Measurements from ENCODE around the gene NECTIN1.

Gene NECTIN1

DNA sequence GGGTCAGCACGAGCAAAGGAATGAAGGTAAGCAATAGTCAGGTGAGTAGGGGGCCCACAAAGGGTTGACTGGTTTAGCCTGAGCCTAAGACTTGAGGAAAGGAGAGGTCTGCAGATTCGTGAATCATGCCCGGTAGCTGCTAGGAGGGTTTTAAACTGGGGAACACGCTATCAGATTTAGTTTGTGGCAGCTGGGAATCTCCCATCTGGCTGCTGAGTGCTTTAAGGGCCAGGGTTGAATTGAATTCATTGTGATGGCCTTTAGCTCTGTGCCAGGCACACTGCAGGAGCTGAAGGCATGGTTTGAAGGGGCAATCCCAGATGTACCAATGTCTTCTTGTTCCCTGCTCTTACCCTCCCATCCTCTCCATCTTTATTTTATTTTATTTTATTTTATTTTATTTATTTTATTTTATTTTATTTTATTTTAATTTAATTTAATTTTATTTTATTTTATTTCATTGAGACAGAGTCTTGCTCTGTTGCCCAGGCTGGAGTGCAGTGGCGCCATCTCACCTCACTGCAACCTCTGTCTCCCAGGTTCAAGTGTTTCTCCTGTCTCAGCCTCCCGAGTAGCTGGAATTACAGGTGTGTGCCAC is 1.9 kb upstream of the NECTIN1 start:
- no peak for DNase-seq (ENCODE audit: low read depth)

DNA sequence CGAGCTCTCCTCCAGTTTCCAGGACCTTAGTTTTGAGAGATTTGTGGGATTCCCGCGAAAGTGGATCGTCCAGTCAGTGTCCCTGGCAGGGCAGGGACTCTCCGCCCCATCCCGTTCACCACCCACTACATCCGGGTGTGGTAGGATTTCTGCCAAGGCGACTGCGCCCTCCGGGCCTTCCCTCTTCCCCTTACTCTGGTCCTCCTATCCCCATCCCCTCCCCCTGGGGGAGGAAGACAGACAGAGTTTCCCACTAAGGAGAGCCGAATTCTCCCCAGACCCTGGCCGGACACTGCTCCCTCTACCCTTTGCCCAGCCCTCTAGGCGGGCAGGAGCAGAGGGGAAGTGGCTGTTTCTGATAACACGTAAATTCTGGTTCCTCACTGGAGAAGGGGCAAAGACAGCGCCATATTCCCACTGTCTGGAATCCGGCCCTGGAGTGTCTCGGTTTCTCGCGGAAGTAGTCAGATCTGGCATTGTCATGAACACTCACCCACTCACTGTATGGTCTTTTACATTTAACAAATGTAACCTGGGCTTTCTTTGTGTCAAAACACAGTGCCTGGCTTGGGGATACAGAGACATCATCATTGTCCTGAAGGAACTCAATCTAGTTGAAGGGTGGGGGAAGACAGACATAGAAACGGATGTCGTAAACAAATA is 1.1 kb upstream of the NECTIN1 start:
- DNase-seq (ENCODE audit: low read depth), result no peak

DNA sequence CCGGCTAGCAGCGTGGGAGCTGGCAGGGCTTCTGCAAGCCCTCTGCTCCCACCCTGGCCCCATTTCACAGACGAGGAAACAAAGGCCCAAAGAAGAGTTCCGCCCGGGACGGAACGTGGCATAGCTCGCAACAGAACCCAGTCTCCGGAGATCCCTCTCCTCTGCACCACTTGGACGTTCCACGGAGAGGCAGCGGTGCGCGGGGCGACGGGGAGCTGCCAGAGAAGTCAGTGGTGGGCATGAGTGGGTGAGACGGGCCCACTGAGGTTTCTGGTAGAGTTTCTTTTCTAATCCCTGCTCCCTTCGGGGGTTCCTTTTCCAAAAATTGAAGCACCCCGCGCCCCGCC is 554 bp upstream of the NECTIN1 start:
- no peak for DNase-seq (ENCODE audit: low read depth)

DNA sequence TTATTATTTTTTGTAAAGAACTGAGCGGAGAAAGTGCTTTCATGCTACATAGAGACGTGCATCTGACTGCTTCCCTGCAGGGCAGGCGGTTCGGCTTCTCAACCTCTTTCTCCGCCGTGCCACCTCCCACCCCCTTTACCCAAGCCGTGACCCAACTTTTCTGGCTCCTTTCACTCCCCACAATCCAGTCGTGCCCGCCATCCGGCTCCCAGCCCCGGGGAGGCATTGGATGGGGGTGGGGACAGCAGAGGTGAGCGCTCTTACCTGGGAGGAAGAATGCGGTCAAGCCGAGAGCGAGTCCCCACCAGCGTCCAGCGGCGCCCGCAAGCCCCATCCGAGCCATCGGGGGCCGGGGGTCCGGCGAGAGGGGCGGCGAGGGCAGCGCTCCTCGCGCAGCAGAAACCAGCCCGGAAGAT is 781 bp downstream of the NECTIN1 start:
- DNase-seq (ENCODE audit: low read depth), result no peak

DNA sequence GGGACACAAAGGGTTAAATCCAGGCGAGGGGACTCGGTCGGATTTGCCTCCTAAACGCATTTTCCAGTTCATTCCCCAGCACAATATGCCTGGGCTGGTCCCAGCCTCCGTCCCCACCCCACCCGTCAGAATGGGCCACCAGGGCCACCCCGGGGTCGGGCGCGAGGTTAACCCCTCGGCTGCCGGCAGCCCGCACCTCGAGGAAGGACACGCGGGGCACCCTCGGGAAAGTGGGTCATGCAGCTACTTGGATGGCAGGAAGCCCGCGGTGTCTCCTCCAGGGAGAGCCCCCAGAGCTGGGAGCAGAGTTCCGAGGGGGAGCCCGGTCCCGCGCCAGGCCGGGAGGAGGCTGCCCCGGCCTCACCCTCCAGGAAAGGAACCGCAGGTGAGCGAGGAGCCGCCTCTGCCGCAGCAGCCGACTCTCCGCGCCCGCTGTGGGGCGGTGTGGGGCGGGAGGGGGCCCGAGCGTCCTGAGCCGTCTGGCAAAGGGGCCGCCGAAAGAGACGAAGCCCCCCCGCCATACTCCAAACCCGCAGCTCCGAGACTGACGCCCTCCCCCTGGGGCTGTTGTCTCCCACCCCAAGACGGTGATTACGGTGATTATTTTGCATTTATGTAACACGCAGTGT is 1.4 kb downstream of the NECTIN1 start:
- no peak for DNase-seq (ENCODE audit: low read depth)

DNA sequence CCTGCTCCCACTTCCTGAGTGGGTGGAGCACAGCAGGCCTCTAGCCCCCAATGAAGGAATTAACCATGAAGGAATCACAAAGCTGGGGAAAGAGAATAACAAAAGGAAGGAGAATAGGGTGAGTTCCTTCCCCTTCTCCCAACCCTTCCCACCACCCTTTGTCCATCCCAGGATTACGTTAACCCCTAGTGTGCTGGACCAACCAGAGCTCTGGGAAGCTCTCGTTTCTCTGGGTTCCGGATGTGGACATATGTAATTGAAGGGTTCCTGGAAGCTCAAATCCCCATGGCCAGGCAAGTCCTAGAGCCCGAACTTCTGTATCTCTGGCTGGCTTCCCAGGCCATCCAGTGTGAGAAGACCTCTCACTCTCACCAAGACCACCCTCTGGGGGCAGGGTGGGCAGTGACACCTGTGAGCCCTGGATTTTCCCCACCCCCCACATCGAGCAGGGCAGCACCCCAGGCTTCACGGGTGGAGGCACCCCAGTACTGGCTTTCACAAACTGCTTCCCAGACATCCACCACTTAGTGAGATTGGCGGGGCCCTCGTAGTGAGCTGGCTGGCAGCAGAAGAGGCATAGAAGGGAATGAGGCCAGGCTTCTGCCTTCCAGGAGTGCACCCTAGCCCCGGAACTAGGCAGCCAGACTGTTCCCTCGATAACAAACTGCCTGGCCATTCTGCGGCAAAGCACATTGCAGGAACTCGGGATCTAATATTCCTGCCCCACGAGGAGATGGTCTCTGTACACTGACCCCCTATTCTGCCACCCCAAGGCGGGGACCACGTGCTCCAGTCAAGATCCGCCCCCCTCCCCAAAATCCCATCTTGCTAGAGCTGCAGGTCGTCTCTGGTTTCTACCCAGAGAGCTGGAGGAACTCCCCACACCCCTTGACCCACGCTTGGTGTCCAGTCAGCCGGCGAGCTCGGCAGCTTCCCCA is 2.1 kb downstream of the NECTIN1 start:
- no peak for DNase-seq (ENCODE audit: low read depth)

DNA sequence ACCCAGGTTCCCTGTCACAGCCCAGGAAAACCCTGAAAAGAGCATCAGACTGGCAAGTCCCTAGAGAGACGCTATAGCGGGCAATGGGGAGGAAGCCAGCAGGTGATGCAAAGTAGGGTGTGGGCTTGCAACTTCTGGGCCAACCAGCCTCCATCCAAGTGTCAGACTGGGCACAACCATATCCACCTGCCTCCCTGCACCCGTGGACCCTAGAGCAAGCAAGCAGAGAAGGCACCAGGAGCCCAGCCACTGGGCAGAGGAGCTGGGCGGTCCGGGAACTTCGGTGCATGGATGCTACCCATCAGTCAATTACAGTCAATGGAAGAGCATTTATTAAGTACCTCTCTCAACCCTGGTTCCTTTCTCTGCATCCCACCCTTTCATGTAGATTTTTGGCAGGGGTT is 2.8 kb downstream of the NECTIN1 start:
- no peak for DNase-seq (ENCODE audit: low read depth)

DNA sequence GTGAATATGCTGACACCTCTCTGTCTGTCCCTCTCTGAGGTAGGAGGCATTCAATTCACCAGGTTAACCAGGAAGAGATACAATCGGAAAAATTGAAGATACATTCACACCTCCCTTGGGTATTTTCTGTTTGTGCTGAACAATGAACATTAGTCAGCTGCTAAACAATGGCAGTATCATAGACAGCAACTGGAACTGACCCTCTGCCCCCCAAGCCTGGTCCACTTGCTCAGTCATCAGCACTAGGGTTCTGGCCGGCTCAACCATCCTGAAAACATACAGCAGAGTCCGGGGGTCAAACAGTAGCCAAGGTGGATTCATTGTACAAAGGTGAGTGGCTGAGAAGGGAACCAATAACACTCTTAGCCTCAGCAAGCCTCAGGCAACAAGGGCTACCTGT is 4.0 kb downstream of the NECTIN1 start:
- DNase-seq (ENCODE audit: low read depth), result no peak

DNA sequence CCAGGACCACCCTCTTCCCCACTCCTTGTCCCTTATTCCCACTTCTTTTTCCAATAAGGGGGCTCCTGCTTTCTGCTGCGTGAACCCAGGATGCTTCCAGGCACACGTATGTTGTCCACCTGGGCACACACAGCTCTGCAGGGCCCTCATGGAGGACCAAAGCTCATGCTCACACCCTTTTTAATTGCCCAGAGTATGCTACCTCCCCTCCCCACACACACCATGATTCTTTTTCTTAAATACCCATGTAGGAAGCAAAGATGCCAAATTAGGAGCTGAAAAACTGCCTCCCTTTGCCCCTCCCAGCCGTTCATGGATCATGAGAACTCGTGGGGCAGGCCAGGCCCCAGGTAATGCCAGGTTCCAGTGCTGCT is 5.1 kb downstream of the NECTIN1 start:
- DNase-seq (ENCODE audit: low read depth), result no peak

DNA sequence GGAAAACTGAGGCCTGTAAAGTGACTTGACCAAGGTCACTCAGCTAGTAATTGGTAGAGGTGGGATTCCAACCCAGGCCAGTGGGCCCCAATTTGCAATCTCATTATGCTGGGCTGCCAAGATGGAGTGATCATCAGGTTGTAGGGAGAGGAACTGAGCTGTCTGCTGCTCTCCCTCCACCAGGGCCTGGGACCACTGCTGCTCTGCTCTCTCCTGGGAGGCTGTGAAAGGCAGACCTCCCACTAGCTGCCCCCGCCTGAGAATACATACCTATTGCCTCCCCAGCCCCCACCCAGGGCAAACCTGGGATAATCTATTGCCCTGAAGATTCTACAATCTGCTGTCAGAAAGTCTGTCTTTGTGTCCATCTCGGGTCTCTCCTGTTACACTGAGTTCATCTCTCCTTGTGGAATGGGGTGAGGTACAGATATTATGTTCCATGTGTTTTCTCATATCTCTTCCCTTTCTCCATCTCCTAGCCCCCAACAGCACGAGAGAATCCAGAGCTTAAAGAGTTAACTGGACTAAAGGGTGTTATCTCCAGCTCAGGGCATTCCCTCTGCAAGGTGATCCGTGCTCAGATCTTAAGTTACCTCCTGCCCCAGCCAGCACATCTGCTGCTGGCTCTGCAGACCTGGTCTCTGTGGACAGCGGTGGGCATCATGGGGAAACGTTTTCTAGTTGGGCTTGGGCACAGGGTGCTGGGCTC is 5.6 kb downstream of the NECTIN1 start:
- DNase-seq (ENCODE audit: low read depth), result no peak

DNA sequence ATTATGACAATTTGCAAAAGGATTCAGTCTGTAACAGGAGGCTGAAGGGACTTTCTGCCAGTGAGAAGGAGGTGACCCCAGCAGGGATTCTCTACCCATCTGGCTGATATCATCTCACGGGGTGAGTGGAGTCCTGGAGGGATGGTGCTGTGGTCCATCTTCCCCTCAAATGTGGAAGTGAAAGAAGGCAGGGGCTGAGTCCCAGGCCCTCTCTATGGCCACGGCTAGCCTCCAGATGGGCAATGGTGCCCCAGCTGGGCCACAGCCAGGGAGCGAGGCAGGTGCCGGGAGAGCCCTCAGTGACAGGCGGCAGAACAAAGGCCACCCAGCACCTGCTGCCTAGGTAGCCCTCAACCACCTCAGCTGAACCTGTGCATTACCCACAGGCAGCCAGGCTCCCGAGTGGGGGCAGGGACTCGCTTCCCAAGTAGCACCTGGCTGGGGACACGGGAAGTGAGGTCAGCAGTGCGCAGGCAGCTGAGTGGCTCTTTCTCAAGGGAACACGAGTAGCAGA is 6.7 kb downstream of the NECTIN1 start:
- DNase-seq (ENCODE audit: low read depth), result no peak

DNA sequence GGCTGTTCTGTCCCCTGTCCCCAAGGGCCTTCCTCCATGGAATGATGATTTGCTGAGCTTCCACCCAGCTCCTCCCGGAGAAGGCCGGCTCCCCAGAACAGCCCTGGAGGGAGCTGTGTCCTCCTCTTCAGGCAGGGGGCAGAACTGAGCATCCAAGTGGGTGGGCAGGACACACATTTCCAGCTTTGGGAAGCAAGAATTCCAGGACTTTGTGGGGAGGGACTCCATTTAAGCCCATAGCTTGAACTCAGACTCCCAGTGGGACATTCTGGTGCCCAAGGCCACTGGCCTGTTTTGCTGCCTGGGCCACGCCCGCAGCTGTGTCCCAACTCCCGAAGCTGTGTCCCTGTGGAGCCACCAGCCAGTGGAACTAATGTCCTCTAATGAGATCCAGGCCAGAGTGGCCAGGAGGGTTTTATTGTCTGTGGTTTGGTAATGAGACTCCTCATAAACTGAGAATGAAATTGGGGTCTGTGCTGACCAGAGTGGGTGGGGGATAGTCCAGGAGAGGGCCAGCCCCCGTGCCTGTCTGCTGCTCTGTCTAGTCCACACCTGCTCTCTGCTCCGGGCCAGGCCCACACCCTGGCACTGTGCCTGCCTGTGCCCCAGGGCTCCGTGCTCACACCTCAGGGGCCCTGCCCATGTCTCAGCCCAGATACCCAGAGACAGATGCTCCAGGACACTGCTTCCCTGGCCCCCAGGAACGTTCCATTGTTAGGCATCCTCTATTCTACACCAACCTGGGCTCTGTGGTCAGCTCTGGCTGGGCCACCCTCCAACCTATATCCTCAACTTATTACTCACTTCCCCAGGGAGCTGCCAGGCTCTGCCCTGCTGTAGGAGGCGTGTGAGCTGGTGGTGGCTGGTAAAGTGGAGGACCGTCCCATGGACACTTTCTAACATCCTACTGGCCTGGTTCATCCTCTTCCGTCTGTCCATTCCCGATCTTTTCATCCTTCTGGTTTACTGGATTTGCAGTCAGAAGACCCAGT is 7.6 kb downstream of the NECTIN1 start:
- DNase-seq (ENCODE audit: low read depth), result no peak

DNA sequence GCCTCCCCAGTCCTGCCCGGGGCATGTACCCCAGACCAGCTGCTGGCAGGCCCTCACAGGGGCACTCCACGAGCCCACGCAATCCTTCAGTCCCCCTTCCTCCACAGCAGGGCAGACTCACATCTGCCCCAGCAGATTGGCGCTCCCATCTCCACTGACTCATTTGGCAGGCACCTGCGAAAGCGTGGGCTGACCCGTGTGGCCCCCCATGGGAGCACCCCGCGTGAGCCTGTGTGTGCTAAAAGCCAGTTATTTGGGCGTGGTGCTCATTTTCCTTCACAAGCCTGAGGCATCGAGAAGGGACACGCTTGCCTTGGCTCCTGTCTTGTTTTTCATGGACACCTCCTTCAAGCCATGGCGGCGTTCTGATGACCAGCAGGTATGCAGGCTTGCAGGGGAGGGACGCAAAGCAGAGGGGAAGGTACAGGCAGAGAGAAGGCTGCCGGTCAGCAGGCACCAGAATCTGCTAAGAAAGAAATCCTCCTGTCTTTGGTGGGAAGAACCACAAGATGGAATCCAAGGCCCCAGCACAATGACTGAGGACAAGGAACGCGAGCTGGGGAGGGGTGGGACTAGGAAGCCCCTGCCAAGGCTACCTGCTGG is 8.6 kb downstream of the NECTIN1 start:
- no peak for DNase-seq (ENCODE audit: low read depth)

DNA sequence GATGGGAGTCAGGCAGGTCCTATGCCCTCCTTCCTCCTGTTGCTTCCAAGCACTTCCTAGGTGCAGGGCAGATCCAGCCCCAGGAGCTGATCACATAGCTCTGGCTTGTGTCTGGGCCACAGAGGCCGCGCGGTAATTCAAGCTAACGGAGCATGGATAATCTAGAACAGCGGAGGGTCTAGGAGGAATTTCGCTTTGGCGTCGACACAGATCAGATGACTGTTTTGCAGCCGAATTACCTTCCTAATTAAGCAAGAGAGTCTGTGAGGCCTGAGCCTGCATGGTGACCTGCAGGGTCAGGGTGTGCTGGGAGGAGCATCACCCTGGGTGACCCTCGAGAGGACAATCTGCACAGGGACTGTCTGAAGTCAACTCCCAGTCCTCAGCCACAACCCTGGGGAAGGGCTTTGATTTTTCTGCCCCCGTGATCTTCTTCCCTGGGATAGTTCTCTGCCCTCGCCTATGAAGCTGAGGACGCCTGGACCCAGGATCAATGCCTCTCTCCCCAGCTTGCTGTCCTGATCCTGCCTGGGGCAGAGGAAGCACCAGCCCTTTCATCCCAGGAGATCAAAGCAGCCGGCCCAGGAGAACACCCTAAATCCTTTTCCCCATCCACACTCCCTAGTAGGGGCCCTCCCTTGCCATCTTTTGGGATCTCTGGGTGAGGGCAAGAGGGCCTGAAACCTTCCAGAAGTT is 11.0 kb downstream of the NECTIN1 start:
- DNase-seq (ENCODE audit: low read depth), result no peak

DNA sequence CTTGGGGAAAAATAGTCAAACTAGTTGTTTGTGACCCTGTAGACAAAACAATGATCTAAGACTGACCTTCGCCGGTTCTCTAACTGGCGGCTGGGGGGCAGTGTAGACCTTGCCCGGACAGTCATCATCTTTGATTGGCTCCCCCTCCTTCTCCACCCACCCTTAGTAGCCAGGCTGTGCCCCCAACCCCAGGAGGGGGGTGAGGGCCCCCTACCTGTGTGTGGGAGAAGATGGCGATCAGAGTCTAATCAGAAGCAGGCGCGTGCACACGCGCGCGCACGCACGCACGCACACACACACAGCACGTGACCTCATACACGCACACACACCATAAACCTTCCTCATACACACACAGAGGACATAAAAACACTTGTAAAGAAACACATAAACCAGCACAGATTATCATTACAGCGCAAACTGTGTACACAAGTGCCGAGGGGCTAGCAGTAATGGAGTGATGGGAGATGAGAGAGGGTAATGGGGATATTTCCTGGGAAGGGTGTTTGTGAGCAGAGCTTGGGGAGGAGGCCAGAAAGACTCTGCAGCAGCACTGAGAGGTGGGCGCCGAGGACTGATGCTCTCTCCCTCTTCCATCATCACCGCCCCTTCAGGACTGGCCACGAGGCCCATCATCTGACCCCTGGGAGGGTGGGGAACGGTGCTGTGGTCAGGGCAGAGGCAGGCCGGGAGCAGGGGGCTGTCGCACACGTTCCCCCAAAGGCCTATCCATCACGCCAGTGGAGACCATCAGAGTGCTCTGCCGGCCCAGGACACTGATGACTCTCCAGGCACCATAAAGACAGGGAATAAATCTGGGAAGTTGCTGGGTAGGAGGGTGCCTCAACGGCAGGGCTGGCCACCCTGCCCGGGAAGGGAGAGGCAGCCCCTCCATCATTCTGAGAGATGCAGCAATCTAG is 12.2 kb downstream of the NECTIN1 start:
- DNase-seq (ENCODE audit: low read depth), result no peak

DNA sequence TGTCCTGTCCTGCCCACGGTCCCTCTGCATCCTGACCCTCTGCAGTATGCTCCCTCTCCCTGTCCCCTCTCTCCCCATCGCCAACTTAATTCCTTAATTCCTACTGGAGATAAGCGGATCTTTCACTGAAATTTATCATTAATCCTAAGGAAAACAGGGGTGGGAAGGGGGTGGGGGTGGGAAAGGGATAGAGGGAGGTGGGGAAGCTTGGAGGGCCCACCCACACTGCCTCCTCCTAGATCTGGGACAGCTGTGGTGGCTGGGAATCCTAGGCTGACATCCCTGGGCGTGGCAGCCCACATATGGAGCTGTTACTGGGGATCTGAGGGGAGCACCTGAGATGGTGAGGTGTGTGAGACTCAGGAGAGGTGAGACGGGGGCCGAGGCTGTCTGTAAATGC is 14.4 kb downstream of the NECTIN1 start:
- no peak for DNase-seq (ENCODE audit: low read depth)

DNA sequence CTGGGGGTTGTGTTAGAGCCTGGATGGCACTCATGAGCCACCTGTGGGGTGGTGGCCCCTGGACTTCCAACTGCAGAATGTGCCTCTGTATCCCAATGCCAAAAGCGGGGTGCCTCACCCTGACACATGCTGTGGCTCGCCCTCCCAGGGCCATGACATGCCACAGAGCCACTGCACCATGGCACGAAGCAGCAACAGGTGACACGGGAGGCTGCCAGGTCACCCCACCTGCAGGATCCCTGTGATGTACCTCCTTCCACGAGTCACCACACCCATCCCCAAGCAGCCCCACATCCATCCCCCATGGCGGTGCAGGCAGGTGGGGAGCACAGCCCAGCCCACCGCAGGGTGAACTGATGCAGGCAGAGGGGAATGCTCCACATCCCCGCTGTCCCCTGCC is 14.8 kb downstream of the NECTIN1 start:
- no peak for DNase-seq (ENCODE audit: low read depth)

DNA sequence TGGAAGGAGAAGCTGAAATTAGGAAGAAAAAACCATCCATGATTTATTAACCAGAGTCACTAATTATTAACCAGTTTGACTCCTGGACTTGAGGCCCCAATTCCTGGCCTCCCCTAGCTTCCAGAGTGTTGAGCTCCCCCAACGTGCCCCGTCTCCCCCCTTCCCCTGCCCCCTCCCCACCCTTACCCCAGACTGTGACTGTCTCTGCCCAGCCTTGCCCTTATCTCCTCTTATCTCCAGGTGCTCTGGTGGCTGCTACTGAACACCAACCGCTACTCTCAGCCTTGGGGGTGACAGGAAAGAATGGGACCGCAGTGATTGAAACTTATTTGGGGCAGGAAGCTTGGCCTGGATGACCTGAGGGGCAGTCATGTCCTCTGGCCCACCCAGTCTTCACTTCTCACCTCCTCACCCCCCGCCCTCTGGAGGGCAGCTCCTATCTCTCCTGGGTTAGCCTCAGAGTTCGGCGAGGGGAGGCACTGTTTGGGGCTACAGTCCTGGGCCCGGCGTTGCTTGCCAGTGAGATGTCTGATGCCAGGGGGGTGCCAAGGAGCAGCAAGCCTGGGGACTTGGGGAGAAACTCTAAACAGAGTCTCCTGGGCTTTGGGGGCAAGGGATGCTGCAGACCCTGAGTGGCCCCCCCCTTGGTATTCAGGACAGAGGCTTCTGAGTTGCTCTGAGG is 15.5 kb downstream of the NECTIN1 start:
- no peak for DNase-seq (ENCODE audit: low read depth)
